ENCODE results near the gene OR2AG2. TPM values are rescaled to one million over a fixed set of nuclear protein-coding genes. Genes with fewer than 3 reads are reported as not detected.

The OR2AG2 gene
- not detected for total RNA-seq

GRCh38 chr11:6771926-6772893, at the start of gene OR2AG2:
OR2AG2 (minus strand) TSS chr11:6771976; CDS start chr11:6768957, 3,019 bp downstream.

GRCh38 chr11:6799402-6799801, 27.6 kb upstream of the OR2AG2 start, which contains the start of gene OR6A2:
OR6A2 (minus strand) TSS chr11:6799689; CDS start chr11:6795708, 3,981 bp downstream.

GRCh38 chr11:6782720-6783119, 10.9 kb upstream of the OR2AG2 start, which contains the start of gene OR2AG1:
OR2AG1 (plus strand) TSS chr11:6783020; CDS start chr11:6785038, 2,018 bp downstream.

Other genes starting within 250 kb of the OR2AG2 start
- gene RRP8, start 168.4 kb downstream of the OR2AG2 start, total RNA-seq: 10 to 100 TPM; 27.1 to 32.8 TPM
- 100 to 1,000 TPM; 151 to 155 TPM for gene ILK, start 168.2 kb downstream of the OR2AG2 start, total RNA-seq
- gene TAF10, start 159.8 kb downstream of the OR2AG2 start, total RNA-seq: 100 to 1,000 TPM; 143 to 148 TPM
- 100 to 1,000 TPM in 1 of 2 experiments, 10 to 100 TPM in 1; 99.0 to 101 TPM for gene TPP1, start 152.6 kb downstream of the OR2AG2 start, total RNA-seq
- under 1 TPM; 0.36 to 0.38 TPM for gene DCHS1, start 116.2 kb downstream of the OR2AG2 start, total RNA-seq
- 10 to 100 TPM; 36.1 to 38.8 TPM for gene MRPL17, start 88.6 kb downstream of the OR2AG2 start, total RNA-seq
- gene OR2AG1, start 11.0 kb upstream of the OR2AG2 start, total RNA-seq: not detected
- not detected for gene OR6A2, start 27.7 kb upstream of the OR2AG2 start, total RNA-seq
- gene OR10A5, start 73.7 kb upstream of the OR2AG2 start, total RNA-seq: not detected
- not detected for gene OR10A2, start 91.1 kb upstream of the OR2AG2 start, total RNA-seq
- not detected for gene OR10A4, start 104.6 kb upstream of the OR2AG2 start, total RNA-seq
- gene OR2D2, start 120.5 kb upstream of the OR2AG2 start, total RNA-seq: not detected
- gene OR2D3, start 149.0 kb upstream of the OR2AG2 start, total RNA-seq: not detected
- under 1 TPM; 0.63 to 0.91 TPM for gene ZNF215, start 154.4 kb upstream of the OR2AG2 start, total RNA-seq
- gene ZNF214, start 248.4 kb upstream of the OR2AG2 start, total RNA-seq: not detected
- gene NLRP14, start 248.5 kb upstream of the OR2AG2 start, total RNA-seq: under 1 TPM in 1 of 2 experiments, not detected in 1; 0.05 TPM